ENCODE results near the gene PRKAG3. TPM values are rescaled to one million over a fixed set of nuclear protein-coding genes. Genes with fewer than 3 reads are reported as not detected.

Gene PRKAG3
- total and polyA plus RNA-seq, 8 donors, result not detected

DNA sequence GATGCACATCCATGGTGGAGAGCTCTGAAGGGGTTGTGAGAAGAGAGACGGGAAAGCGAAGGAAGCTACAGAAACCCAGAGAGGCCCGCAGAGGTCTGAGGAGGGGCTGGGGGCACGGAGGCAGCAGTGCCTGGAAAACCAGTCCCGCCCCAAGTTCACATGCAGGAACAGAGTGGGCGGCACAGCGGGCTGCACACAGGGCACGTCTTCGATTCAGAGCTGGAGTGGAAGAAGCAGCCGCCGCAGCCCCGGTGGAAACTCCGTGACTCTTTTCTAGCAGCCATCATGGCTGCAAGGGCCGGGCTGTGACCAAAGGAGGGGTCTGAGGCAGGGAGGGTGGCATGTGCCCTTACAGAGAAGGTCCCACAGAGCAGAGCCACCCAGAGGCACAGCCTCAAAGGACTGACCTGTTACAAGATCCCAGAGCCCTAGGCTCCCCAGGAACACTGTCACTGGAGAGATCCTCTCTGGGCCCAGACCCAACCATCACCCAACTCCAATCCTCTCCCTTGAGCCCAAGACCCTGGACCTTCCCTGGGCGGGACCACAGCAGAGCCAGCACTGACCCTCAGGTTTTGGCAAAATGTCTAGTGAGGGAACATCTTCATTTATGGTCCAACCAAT, 10.7 kb downstream of the PRKAG3 start:
- WGBS, 5 donors, result 89 to 97% (median 96%) methylated on average over 13 to 15 of the region's 15 CpGs
- intact Hi-C loops (cut with DNase I; ENCODE audit: low total_unique reads), result no loop called here
- Histone ChIP-seq H3K36me3 (peaks cover 0 to 32% (median 20%) of the 10 kb centered on the region in 4 donors), H3K9me3 (no peaks in the 10 kb centered on the region), H3K4me3 (no peak overlapping the region), H3K27ac (no peak overlapping the region), H3K27me3 (no peaks in the 10 kb centered on the region), H3K4me1 (no peaks in the 10 kb centered on the region)
- no peak for DNase-seq
- TF ChIP-seq POLR2A (IDR thresholded peaks at IDR 0.05) (no peak), CTCF (IDR thresholded peaks at IDR 0.05) (no peak), EP300 (IDR thresholded peaks at IDR 0.05) (no peak), POLR2AphosphoS5 (IDR thresholded peaks at IDR 0.05) (no peak)

- WGBS, 5 donors, result 87 to 95% (median 94%) methylated on average over 7 of the region's 7 CpGs
- intact Hi-C loops (cut with DNase I; ENCODE audit: low total_unique reads), result no loop called here
- Histone ChIP-seq H3K27ac (no peak overlapping the region), H3K4me1 (peaks cover 0 to 4% (median 0%) of the 10 kb centered on the region in 4 donors), H3K27me3 (no peaks in the 10 kb centered on the region), H3K9me3 (no peaks in the 10 kb centered on the region), H3K4me3 (no peak overlapping the region), H3K36me3 (peaks cover 0 to 50% (median 37%) of the 10 kb centered on the region in 4 donors)
- no peak for TF ChIP-seq CTCF (IDR thresholded peaks at IDR 0.05)
- TF ChIP-seq POLR2AphosphoS5 (IDR thresholded peaks at IDR 0.05), result no peak
- TF ChIP-seq EP300 (IDR thresholded peaks at IDR 0.05), result no peak
- no peak for TF ChIP-seq POLR2A (IDR thresholded peaks at IDR 0.05)
- DNase-seq, result no peak
These were observed 12.5 kb downstream of the PRKAG3 start for GRCh38 chr2:218819093-218819492.

DNA sequence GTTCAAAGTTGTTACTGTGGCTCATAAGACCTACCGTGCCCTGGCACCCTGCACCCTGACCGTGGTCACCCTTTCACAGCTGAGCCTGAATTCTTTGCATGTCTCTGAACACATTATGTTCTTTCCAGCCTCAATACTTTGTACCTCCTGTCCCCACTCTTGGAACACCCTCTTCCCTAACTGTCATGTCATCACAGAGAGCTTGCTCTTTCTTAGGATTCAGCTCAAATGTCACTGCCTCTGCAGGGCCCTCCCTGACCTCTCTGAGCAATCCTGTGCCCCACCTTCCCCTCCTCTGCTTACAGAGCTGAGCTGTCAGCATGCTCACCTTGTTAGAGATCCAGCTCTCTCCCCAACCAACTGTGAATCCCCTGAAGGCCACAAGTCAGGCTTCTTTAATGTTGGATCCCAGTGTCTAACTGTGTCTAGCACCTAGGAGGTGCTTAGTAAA, 15.0 kb downstream of the PRKAG3 start:
- no peak for TF ChIP-seq CTCF (IDR thresholded peaks at IDR 0.05)
- TF ChIP-seq POLR2A (IDR thresholded peaks at IDR 0.05), result no peak
- no peak for TF ChIP-seq POLR2AphosphoS5 (IDR thresholded peaks at IDR 0.05)
- no peak for TF ChIP-seq EP300 (IDR thresholded peaks at IDR 0.05)
- peaks cover 0 to 69% (median 58%) of the 10 kb centered on the region in 4 donors for H3K36me3 ChIP-seq

GRCh38 chr2:218815649-218816048, 16.0 kb downstream of the PRKAG3 start:
- Histone ChIP-seq H3K4me3 (no peak overlapping the region), H3K36me3 (peaks cover 0 to 69% (median 58%) of the 10 kb centered on the region in 4 donors)
- WGBS, 5 donors, result 87 to 97% (median 93%) methylated on average over 4 of the region's 4 CpGs

More for the DNA sequence above, 15.0 kb downstream of the PRKAG3 start:
- no peaks in the 10 kb centered on the region for H3K9me3 ChIP-seq
- no peak overlapping the region for H3K4me3 ChIP-seq
- H3K27ac ChIP-seq, result no peak overlapping the region
- H3K4me1 ChIP-seq, result peaks cover 0 to 4% (median 0%) of the 10 kb centered on the region in 4 donors
- intact Hi-C loops (cut with DNase I; ENCODE audit: low total_unique reads), result no loop called here
- DNase-seq, result no peak
- H3K27me3 ChIP-seq, result no peaks in the 10 kb centered on the region
- 76 to 92% (median 88%) methylated on average over 2 of the region's 2 CpGs for WGBS, 5 donors

More at GRCh38 chr2:218815649-218816048, 16.0 kb downstream of the PRKAG3 start:
- H3K27me3 ChIP-seq, result no peaks in the 10 kb centered on the region
- no peak for TF ChIP-seq POLR2A (IDR thresholded peaks at IDR 0.05)
- no peak for TF ChIP-seq CTCF (IDR thresholded peaks at IDR 0.05)
- no peak for TF ChIP-seq POLR2AphosphoS5 (IDR thresholded peaks at IDR 0.05)
- TF ChIP-seq EP300 (IDR thresholded peaks at IDR 0.05), result no peak
- intact Hi-C loops (cut with DNase I; ENCODE audit: low total_unique reads), result no loop called here
- no peak overlapping the region for H3K27ac ChIP-seq
- peaks cover 0 to 4% (median 0%) of the 10 kb centered on the region in 4 donors for H3K4me1 ChIP-seq
- no peak for DNase-seq
- no peaks in the 10 kb centered on the region for H3K9me3 ChIP-seq
